ENCODE measurements around the gene AMZ2. TPM values are rescaled to one million over a fixed set of nuclear protein-coding genes. Genes with fewer than 3 reads are reported as not detected.

Gene AMZ2
- polyA plus RNA-seq, 1 of the 3 experiments (the other 2 are of a cell fraction), result 95.9 TPM

GRCh38 chr17:68289936-68290267 is 42.1 kb downstream of the AMZ2 start:
- Histone ChIP-seq H3K9me3 (no peaks in the 10 kb centered on the region), H3K79me2 (ENCODE audit: insufficient read depth) (no peaks in the 10 kb centered on the region), H3F3A (replicated peaks; ENCODE audit: insufficient read depth) (no peaks in the 10 kb centered on the region), H3K4me1 (ENCODE audit: control insufficient read depth in 1 of 2, insufficient read depth in 2 of 2, low read depth in 1 of 2, low read length in 1 of 2) (peaks cover 0 to 13% of the 10 kb centered on the region in 2 experiments; a peak in 2 of 4 replicates), H3K4me3 (ENCODE audit: low read depth in 2 of 2, low read length in 1 of 2) (no peak overlapping the region), H3K9ac (no peak overlapping the region), H3K9me2 (no peaks in the 10 kb centered on the region), H3K27ac (ENCODE audit: low read depth in 2 of 2, low read length in 1 of 2) (no peak overlapping the region), H3K36me3 (replicated peaks in 1 of 2; ENCODE audit: control insufficient read depth in 1 of 2, insufficient read depth in 2 of 2, low read length in 1 of 2) (no peaks in the 10 kb centered on the region), H4K20me1 (ENCODE audit: insufficient read depth) (no peaks in the 10 kb centered on the region), H3K4me2 (no peak overlapping the region), H3K27me3 (ENCODE audit: insufficient read depth) (peaks cover 66% of the 10 kb centered on the region), H2AFZ (ENCODE audit: low read depth) (no peak overlapping the region; the same call in 1 of the 2 replicates)
- no peak for DNase-seq
- ChIA-PET POLR2A (no interaction called here), CTCF (interaction anchor here (0.6 to 3.1 kb wide), 6 partner anchors 25 to 655 kb away, joined by 3 to 11 read pairs (median 3); no protein-coding TSS in a partner anchor)
- 42% methylated on average over 9 of the region's 9 CpGs for WGBS (ENCODE audit: low lambda C conversion rate)
- TF ChIP-seq SIN3A (IDR thresholded peaks at IDR 0.05; ENCODE audit: borderline replicate concordance, low read depth, low read length), result no peak
- TF ChIP-seq USF2 (IDR thresholded peaks at IDR 0.05; ENCODE audit: borderline replicate concordance, low read depth, low read length), result no peak
- TF ChIP-seq MAX (IDR thresholded peaks at IDR 0.05; ENCODE audit: low read depth), result no peak
- TF ChIP-seq FOXJ3 (CRISPR knock-in tag; IDR thresholded peaks at IDR 0.05), result no peak
- no peak for TF ChIP-seq EZH2phosphoT487 (IDR thresholded peaks at IDR 0.05; ENCODE audit: borderline replicate concordance, low read depth)
- TF ChIP-seq JUND (IDR thresholded peaks at IDR 0.05), result no peak
- no peak for TF ChIP-seq GABPA (IDR thresholded peaks at IDR 0.05; ENCODE audit: low read depth)
- TF ChIP-seq CHD2 (IDR thresholded peaks at IDR 0.05; ENCODE audit: low read length, partially characterized antibody), result no peak
- no peak for TF ChIP-seq POLR2AphosphoS5 (IDR thresholded peaks at IDR 0.05; ENCODE audit: low read depth, low read length)
- TF ChIP-seq RFX5 (IDR thresholded peaks at IDR 0.05; ENCODE audit: low read length), result no peak
- TF ChIP-seq MXI1 (IDR thresholded peaks at IDR 0.05; ENCODE audit: low read depth, low read length), result no peak
- no peak for TF ChIP-seq NRF1 (IDR thresholded peaks at IDR 0.05; ENCODE audit: low read depth, low read length)

- no peaks in the 10 kb centered on the region for H3K9me3 ChIP-seq
- H3K4me3 ChIP-seq (ENCODE audit: low read depth in 2 of 2, low read length in 1 of 2), result peak overlapping the region in 1 of 2 experiments; percentile 16; a peak in 3 of 4 replicates
- ChIA-PET CTCF (interaction anchor here (0.6 to 4.1 kb wide), 9 partner anchors 16 to 655 kb away, joined by 3 to 15 read pairs (median 4); no protein-coding TSS in a partner anchor), POLR2A (no interaction called here)
- H2AFZ ChIP-seq (ENCODE audit: low read depth), result no peak overlapping the region; the same call in 1 of the 2 replicates
- no peak overlapping the region for H3K27ac ChIP-seq (ENCODE audit: low read depth in 2 of 2, low read length in 1 of 2)
- 12% methylated on average over 28 of the region's 50 CpGs for WGBS (ENCODE audit: low lambda C conversion rate)
- H3K4me1 ChIP-seq (ENCODE audit: control insufficient read depth in 1 of 2, insufficient read depth in 2 of 2, low read depth in 1 of 2, low read length in 1 of 2), result peaks cover 0 to 13% of the 10 kb centered on the region in 2 experiments; a peak in 2 of 4 replicates
- no peaks in the 10 kb centered on the region for H3K36me3 ChIP-seq (replicated peaks in 1 of 2; ENCODE audit: control insufficient read depth in 1 of 2, insufficient read depth in 2 of 2, low read length in 1 of 2)
- H3K9ac ChIP-seq, result no peak overlapping the region
- TF ChIP-seq RFX5 (IDR thresholded peaks at IDR 0.05; ENCODE audit: low read length) (no peak), USF2 (IDR thresholded peaks at IDR 0.05; ENCODE audit: borderline replicate concordance, low read depth, low read length) (no peak), ZBTB33 (IDR thresholded peaks at IDR 0.05; ENCODE audit: borderline replicate concordance, low read depth) (no peak), CHD2 (IDR thresholded peaks at IDR 0.05; ENCODE audit: low read length, partially characterized antibody) (no peak), EZH2phosphoT487 (IDR thresholded peaks at IDR 0.05; ENCODE audit: borderline replicate concordance, low read depth) (no peak), SIN3A (IDR thresholded peaks at IDR 0.05; ENCODE audit: borderline replicate concordance, low read depth, low read length) (no peak), TCF12 (IDR thresholded peaks at IDR 0.05) (no peak), GATA2 (CRISPR knock-in tag; IDR thresholded peaks at IDR 0.05) (no peak), FOXM1 (IDR thresholded peaks at IDR 0.05; ENCODE audit: low read depth) (no peak), NRF1 (IDR thresholded peaks at IDR 0.05; ENCODE audit: low read depth, low read length) (no peak), RCOR1 (IDR thresholded peaks at IDR 0.05; ENCODE audit: low read length) (no peak), TEAD4 (IDR thresholded peaks at IDR 0.05; ENCODE audit: borderline replicate concordance, insufficient read depth) (no peak), FOXJ3 (CRISPR knock-in tag; IDR thresholded peaks at IDR 0.05) (no peak), GABPA (IDR thresholded peaks at IDR 0.05; ENCODE audit: low read depth) (no peak), SMC3 (IDR thresholded peaks at IDR 0.05; ENCODE audit: low read depth, low read length) (no peak)
- TF ChIP-seq, protein P1, sequence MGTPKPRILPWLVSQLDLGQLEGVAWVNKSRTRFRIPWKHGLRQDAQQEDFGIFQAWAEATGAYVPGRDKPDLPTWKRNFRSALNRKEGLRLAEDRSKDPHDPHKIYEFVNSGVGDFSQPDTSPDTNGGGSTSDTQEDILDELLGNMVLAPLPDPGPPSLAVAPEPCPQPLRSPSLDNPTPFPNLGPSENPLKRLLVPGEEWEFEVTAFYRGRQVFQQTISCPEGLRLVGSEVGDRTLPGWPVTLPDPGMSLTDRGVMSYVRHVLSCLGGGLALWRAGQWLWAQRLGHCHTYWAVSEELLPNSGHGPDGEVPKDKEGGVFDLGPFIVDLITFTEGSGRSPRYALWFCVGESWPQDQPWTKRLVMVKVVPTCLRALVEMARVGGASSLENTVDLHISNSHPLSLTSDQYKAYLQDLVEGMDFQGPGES (IDR thresholded peaks at IDR 0.05; ENCODE audit: low read depth, low read length), result no peak
- no peaks in the 10 kb centered on the region for H3K9me2 ChIP-seq
- no peaks in the 10 kb centered on the region for H3F3A ChIP-seq (replicated peaks; ENCODE audit: insufficient read depth)
- peaks cover 66% of the 10 kb centered on the region for H3K27me3 ChIP-seq (ENCODE audit: insufficient read depth)
- peak; percentile 60 for DNase-seq
- peak overlapping the region; percentile 27; the same call in 1 of the 2 replicates for H3K4me2 ChIP-seq
- no peaks in the 10 kb centered on the region for H3K79me2 ChIP-seq (ENCODE audit: insufficient read depth)
- no peaks in the 10 kb centered on the region for H4K20me1 ChIP-seq (ENCODE audit: insufficient read depth)
Observed at GRCh38 chr17:68290268-68290954, 42.6 kb downstream of the AMZ2 start.

All from SK-N-SH (cell line).